Caco-2 (cell line): ENCODE measurements around the gene GNB5. TPM values are rescaled to one million over a fixed set of nuclear protein-coding genes. Genes with fewer than 3 reads are reported as not detected.

Experiments
- BruUV-seq: library from RNA; stranded (reverse); fragments of 400-500 nt; replicated peaks from 2 replicates; lab custom pipeline; 2021; lab: Mats Ljungman, UMichigan
- CTCF ChIA-PET: fragments of 300-600 bp; sonication (Branson Sonifier 250); formaldehyde crosslinking; loops from one replicate; lab custom pipeline; 2022; ENCODE audit warnings: antibody characterized with exemption; lab: Charles Lee
- POLR2A ChIA-PET: fragments of 300-600 bp; sonication (Branson Sonifier 250); formaldehyde crosslinking; loops from one replicate; lab custom pipeline; 2022; ENCODE audit warnings: antibody characterized with exemption; lab: Charles Lee
- DNase-seq, 2 experiments: peaks; one replicate each; pipeline versions ENCODE4 v3.0.0 to v3.0.0-alpha.2; 2020 to 2022
- H3K27me3 ChIP-seq: replicated peaks from 2 replicates; pipeline ENCODE4 v1.6.0; 2011; ENCODE audit warnings: low read length; ENCODE audit not compliant: control insufficient read depth, insufficient read depth
- H3K36me3 ChIP-seq: 2 replicates; pipeline ENCODE4 v1.5.1; 2011; ENCODE audit warnings: low read length; ENCODE audit not compliant: control insufficient read depth, insufficient read depth
- H3K4me1 ChIP-seq: fragments of 250-450 bp; sonication (Bioruptor Pico); 2 replicates; pipeline ENCODE4 v1.5.1; 2020; ENCODE audit warnings: mild to moderate bottlenecking
- H3K4me3 ChIP-seq: 2 replicates; pipeline ENCODE4 v1.5.1; 2011; ENCODE audit warnings: low read depth, mild to moderate bottlenecking, control low read depth, low read length
- H3K9me3 ChIP-seq: fragments of 250-450 bp; sonication (Bioruptor Pico); 2 replicates; pipeline ENCODE4 v1.5.1; 2020; ENCODE audit warnings: mild to moderate bottlenecking, moderate library complexity
- H3K27ac Mint-ChIP-seq: one replicate; pipeline ENCODE4 v1.8.0; 2022; ENCODE audit warnings: mixed read lengths; ENCODE audit not compliant: unreplicated experiment
- H3K27me3 Mint-ChIP-seq: one replicate; pipeline ENCODE4 v1.8.0; 2022; ENCODE audit warnings: mixed read lengths; ENCODE audit not compliant: insufficient read depth, unreplicated experiment
- H3K36me3 Mint-ChIP-seq: one replicate; pipeline ENCODE4 v1.8.0; 2022; ENCODE audit warnings: mild to moderate bottlenecking, mixed read lengths; ENCODE audit not compliant: insufficient read depth, unreplicated experiment
- H3K4me1 Mint-ChIP-seq: one replicate; pipeline ENCODE4 v1.8.0; 2022; ENCODE audit warnings: low read depth, mixed read lengths; ENCODE audit not compliant: unreplicated experiment
- H3K4me3 Mint-ChIP-seq: one replicate; pipeline ENCODE4 v1.8.0; 2022; ENCODE audit warnings: mild to moderate bottlenecking, moderate library complexity, mixed read lengths; ENCODE audit not compliant: unreplicated experiment
- H3K9me3 Mint-ChIP-seq: one replicate; pipeline ENCODE4 v1.8.0; 2022; ENCODE audit warnings: mixed read lengths; ENCODE audit not compliant: unreplicated experiment
- intact Hi-C: fragments of 100-400 bp; cut with micrococcal nuclease; formaldehyde crosslinking; loops from one replicate; pipeline ENCODE4 v1.10.0; 2022; ENCODE audit not compliant: unreplicated experiment
- total RNA-seq: library from RNA; stranded (reverse); gene quantifications from 2 replicates; pipeline ENCODE4 v1.2.3, GENCODE V29; 2022
- TF ChIP-seq, protein P1 (sequence below), 2 experiments: fragments of 200-600 bp in 1 of 2; IDR thresholded peaks; 1 replicate in 1 of 2; 2 replicates in 1 of 2; pipeline versions ENCODE4 v1.5.1 to v1.8.0; 2011 to 2022; ENCODE audit warnings: antibody characterized with exemption in 1 of 2, control low read depth in 1 of 2, inconsistent platforms in 1 of 2, low read depth in 1 of 2, low read length in 1 of 2, mild to moderate bottlenecking in 1 of 2, moderate library complexity in 1 of 2; ENCODE audit not compliant: insufficient read depth in 1 of 2, severe bottlenecking in 1 of 2, unreplicated experiment in 1 of 2

The GNB5 gene
- total RNA-seq, 1 experiment from 2014 or later: 23.2 TPM

DNA sequence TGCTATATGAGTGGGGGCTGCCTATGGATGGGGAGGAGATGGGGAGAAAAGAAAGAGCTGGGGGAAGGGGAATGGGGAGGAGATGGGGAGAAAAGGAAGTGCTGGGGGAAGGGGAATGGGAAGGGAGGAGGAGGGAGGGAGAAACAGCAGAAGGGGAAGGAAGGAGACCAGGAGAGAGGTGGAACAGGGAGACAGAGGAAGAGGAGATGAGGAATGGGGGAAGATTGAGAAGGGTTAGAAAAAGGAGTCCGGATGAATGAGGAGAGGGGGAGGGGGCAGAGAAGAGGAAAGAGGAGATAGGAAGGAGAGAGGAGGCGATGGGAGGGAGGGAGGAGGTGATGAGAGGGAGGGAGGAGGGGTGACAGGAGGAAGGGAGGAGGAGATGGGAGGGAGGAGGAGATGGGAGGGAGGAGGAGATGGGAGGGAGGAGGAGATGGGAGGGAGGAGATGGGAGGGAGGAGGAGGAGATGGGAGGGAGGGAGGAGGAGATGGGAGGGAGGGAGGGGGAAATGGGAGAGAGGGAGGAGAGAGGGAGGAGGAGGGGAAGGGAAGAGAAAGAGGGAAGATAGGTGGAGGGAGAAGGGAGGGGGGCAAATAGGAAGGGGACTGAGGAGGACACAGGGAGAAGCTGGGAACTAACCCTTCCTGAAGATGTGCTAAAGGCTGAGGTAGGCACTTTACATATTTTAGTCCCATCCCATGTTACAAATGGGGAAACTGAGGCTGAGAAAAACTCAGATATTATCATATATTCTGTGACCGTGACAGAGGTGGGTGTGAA is 72.0 kb downstream of the GNB5 start:
- CTCF ChIA-PET: interaction anchor here (0.7 kb wide), 1 partner anchor 98 kb away, joined by 3 read pairs; no protein-coding TSS in a partner anchor
- Mint-ChIP-seq H3K4me1 (peaks cover 11% of the 10 kb centered on the region), H3K27me3 (no peaks in the 10 kb centered on the region), H3K4me3 (no peak overlapping the region), H3K9me3 (no peaks in the 10 kb centered on the region), H3K27ac (no peak overlapping the region), H3K36me3 (no peaks in the 10 kb centered on the region)
- DNase-seq: no peak
- intact Hi-C loops: no loop called here
- H3K27me3 ChIP-seq: no peaks in the 10 kb centered on the region
- TF ChIP-seq, protein P1, sequence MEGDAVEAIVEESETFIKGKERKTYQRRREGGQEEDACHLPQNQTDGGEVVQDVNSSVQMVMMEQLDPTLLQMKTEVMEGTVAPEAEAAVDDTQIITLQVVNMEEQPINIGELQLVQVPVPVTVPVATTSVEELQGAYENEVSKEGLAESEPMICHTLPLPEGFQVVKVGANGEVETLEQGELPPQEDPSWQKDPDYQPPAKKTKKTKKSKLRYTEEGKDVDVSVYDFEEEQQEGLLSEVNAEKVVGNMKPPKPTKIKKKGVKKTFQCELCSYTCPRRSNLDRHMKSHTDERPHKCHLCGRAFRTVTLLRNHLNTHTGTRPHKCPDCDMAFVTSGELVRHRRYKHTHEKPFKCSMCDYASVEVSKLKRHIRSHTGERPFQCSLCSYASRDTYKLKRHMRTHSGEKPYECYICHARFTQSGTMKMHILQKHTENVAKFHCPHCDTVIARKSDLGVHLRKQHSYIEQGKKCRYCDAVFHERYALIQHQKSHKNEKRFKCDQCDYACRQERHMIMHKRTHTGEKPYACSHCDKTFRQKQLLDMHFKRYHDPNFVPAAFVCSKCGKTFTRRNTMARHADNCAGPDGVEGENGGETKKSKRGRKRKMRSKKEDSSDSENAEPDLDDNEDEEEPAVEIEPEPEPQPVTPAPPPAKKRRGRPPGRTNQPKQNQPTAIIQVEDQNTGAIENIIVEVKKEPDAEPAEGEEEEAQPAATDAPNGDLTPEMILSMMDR (IDR thresholded peaks at IDR 0.05; ENCODE audit: insufficient read depth in 1 of 2, low read depth in 1 of 2, low read length in 1 of 2, severe bottlenecking in 1 of 2, unreplicated experiment in 1 of 2): no peak
- no peak overlapping the region for H3K4me3 ChIP-seq
- POLR2A ChIA-PET: interaction anchor here (0.6 kb wide), 1 partner anchor 205 kb away, joined by 4 read pairs; no protein-coding TSS in a partner anchor
- no TSS peak for BruUV-seq
- H3K36me3 ChIP-seq: no peaks in the 10 kb centered on the region
- no peaks in the 10 kb centered on the region for H3K9me3 ChIP-seq
- H3K4me1 ChIP-seq: peaks cover 10% of the 10 kb centered on the region

DNA sequence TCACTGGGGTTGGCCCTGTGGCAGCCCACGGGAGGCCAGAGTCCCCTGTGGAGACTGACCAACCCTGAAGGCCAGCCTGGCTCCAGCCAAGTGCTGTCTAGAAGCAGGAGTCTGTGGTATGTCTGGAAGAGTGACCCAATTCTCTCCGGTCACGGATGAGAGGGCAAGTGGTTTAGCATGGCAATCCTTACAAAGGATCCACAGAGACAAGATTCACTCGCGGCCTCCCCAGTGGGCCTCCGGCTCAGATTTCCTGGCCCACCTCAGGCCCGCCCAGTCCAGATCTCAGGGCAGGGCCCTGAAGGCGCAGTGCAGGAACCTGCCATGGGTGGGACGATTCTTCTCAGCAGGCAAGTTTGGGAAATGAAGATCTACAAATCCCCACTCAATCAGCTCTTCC is 73.6 kb downstream of the GNB5 start:
- H3K36me3 Mint-ChIP-seq: no peaks in the 10 kb centered on the region
- POLR2A ChIA-PET: no interaction called here
- no peaks in the 10 kb centered on the region for H3K27me3 Mint-ChIP-seq
- no peak overlapping the region for H3K4me3 Mint-ChIP-seq
- H3K36me3 ChIP-seq: no peaks in the 10 kb centered on the region
- peaks cover 11% of the 10 kb centered on the region for H3K4me1 Mint-ChIP-seq
- no TSS peak for BruUV-seq
- CTCF ChIA-PET: no interaction called here
- DNase-seq: no peak
- H3K27me3 ChIP-seq: no peaks in the 10 kb centered on the region
- intact Hi-C loops: no loop called here
- H3K9me3 ChIP-seq: no peaks in the 10 kb centered on the region
- H3K9me3 Mint-ChIP-seq: no peaks in the 10 kb centered on the region
- peaks cover 10% of the 10 kb centered on the region for H3K4me1 ChIP-seq
- H3K27ac Mint-ChIP-seq: peak overlapping the region; percentile 55
- H3K4me3 ChIP-seq: no peak overlapping the region
- TF ChIP-seq, protein P1 (IDR thresholded peaks at IDR 0.05; ENCODE audit: insufficient read depth in 1 of 2, low read depth in 1 of 2, low read length in 1 of 2, severe bottlenecking in 1 of 2, unreplicated experiment in 1 of 2): no peak

DNA sequence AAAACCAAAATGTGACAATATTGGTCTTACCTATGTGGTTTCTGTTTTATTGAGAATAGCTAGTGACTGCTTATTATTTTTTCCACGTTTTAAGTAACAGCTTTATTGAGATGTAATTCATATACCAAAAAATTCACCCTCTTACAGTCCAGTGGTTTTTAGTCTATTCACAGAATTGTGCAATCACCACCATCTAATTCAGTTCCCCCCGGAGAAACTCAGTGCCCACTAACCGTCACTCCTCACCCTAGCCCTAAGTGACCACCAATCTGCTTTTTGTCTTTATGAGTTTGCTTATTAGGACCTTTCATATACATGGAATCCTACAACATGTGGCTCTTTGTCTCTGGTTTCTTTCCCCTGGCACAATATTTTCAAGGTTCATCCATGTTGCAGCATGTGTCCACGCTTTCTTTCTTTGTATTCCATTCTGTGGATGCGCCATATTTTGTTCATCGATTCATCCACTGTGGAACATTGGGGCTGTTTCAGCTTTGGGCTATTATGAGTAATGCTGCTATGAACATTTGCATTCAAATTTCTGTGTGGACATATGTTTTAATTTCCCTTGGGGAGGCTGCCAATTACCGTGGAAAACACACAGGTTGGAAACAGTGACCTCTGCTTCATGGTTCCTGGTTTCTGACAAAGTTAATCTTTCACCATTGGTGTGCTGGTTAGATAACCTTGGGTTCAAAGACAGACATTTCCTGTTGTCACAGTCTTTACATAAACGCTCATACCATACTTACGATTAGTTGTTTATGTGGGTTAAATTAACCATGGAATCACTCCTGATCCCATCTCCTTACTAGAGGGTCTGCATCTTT is 75.4 kb downstream of the GNB5 start:
- POLR2A ChIA-PET: no interaction called here
- intact Hi-C loops: no loop called here
- no peak for DNase-seq
- CTCF ChIA-PET: no interaction called here
- H3K27me3 ChIP-seq: no peaks in the 10 kb centered on the region
- no peak overlapping the region for H3K4me3 ChIP-seq
- Mint-ChIP-seq H3K27ac (no peak overlapping the region), H3K27me3 (no peaks in the 10 kb centered on the region), H3K4me3 (no peak overlapping the region), H3K36me3 (no peaks in the 10 kb centered on the region), H3K4me1 (peaks cover 11% of the 10 kb centered on the region), H3K9me3 (no peaks in the 10 kb centered on the region)
- no peaks in the 10 kb centered on the region for H3K9me3 ChIP-seq
- TF ChIP-seq, protein P1 (IDR thresholded peaks at IDR 0.05; ENCODE audit: insufficient read depth in 1 of 2, low read depth in 1 of 2, low read length in 1 of 2, severe bottlenecking in 1 of 2, unreplicated experiment in 1 of 2): no peak
- BruUV-seq: no TSS peak
- no peaks in the 10 kb centered on the region for H3K36me3 ChIP-seq
- peaks cover 19% of the 10 kb centered on the region for H3K4me1 ChIP-seq
